Caco-2 (cell line): ENCODE data around the gene BCR. TPM values are rescaled to one million over a fixed set of nuclear protein-coding genes. Genes with fewer than 3 reads are reported as not detected.
"Not testable (repeated sequence)": the region's sequence is repeated elsewhere in the genome, so short reads cannot be mapped to it uniquely, and the experiment has no call there.

Experiments used
- BruUV-seq: library from RNA; stranded (reverse); fragments of 400-500 nt; replicated peaks from 2 replicates; lab custom pipeline; 2021; lab: Mats Ljungman, UMichigan
- CTCF ChIA-PET: fragments of 300-600 bp; sonication (Branson Sonifier 250); formaldehyde crosslinking; loops from one replicate; lab custom pipeline; 2022; ENCODE audit warnings: antibody characterized with exemption; lab: Charles Lee
- POLR2A ChIA-PET: fragments of 300-600 bp; sonication (Branson Sonifier 250); formaldehyde crosslinking; loops from one replicate; lab custom pipeline; 2022; ENCODE audit warnings: antibody characterized with exemption; lab: Charles Lee
- DNase-seq, 2 experiments: peaks; one replicate each; pipeline versions ENCODE4 v3.0.0 to v3.0.0-alpha.2; 2020 to 2022
- H3K27me3 ChIP-seq: replicated peaks from 2 replicates; pipeline ENCODE4 v1.6.0; 2011; ENCODE audit warnings: low read length; ENCODE audit not compliant: control insufficient read depth, insufficient read depth
- H3K36me3 ChIP-seq: 2 replicates; pipeline ENCODE4 v1.5.1; 2011; ENCODE audit warnings: low read length; ENCODE audit not compliant: control insufficient read depth, insufficient read depth
- H3K4me1 ChIP-seq: fragments of 250-450 bp; sonication (Bioruptor Pico); 2 replicates; pipeline ENCODE4 v1.5.1; 2020; ENCODE audit warnings: mild to moderate bottlenecking
- H3K4me3 ChIP-seq: 2 replicates; pipeline ENCODE4 v1.5.1; 2011; ENCODE audit warnings: low read depth, mild to moderate bottlenecking, control low read depth, low read length
- H3K9me3 ChIP-seq: fragments of 250-450 bp; sonication (Bioruptor Pico); 2 replicates; pipeline ENCODE4 v1.5.1; 2020; ENCODE audit warnings: mild to moderate bottlenecking, moderate library complexity
- H3K27ac Mint-ChIP-seq: one replicate; pipeline ENCODE4 v1.8.0; 2022; ENCODE audit warnings: mixed read lengths; ENCODE audit not compliant: unreplicated experiment
- H3K27me3 Mint-ChIP-seq: one replicate; pipeline ENCODE4 v1.8.0; 2022; ENCODE audit warnings: mixed read lengths; ENCODE audit not compliant: insufficient read depth, unreplicated experiment
- H3K36me3 Mint-ChIP-seq: one replicate; pipeline ENCODE4 v1.8.0; 2022; ENCODE audit warnings: mild to moderate bottlenecking, mixed read lengths; ENCODE audit not compliant: insufficient read depth, unreplicated experiment
- H3K4me1 Mint-ChIP-seq: one replicate; pipeline ENCODE4 v1.8.0; 2022; ENCODE audit warnings: low read depth, mixed read lengths; ENCODE audit not compliant: unreplicated experiment
- H3K4me3 Mint-ChIP-seq: one replicate; pipeline ENCODE4 v1.8.0; 2022; ENCODE audit warnings: mild to moderate bottlenecking, moderate library complexity, mixed read lengths; ENCODE audit not compliant: unreplicated experiment
- H3K9me3 Mint-ChIP-seq: one replicate; pipeline ENCODE4 v1.8.0; 2022; ENCODE audit warnings: mixed read lengths; ENCODE audit not compliant: unreplicated experiment
- CTCF ChIP-seq, 2 experiments: fragments of 200-600 bp in 1 of 2; IDR thresholded peaks; 1 replicate in 1 of 2; 2 replicates in 1 of 2; pipeline versions ENCODE4 v1.5.1 to v1.8.0; 2011 to 2022; ENCODE audit warnings: antibody characterized with exemption in 1 of 2, control low read depth in 1 of 2, inconsistent platforms in 1 of 2, low read depth in 1 of 2, low read length in 1 of 2, mild to moderate bottlenecking in 1 of 2, moderate library complexity in 1 of 2; ENCODE audit not compliant: insufficient read depth in 1 of 2, severe bottlenecking in 1 of 2, unreplicated experiment in 1 of 2
- intact Hi-C: fragments of 100-400 bp; cut with micrococcal nuclease; formaldehyde crosslinking; loops from one replicate; pipeline ENCODE4 v1.10.0; 2022; ENCODE audit not compliant: unreplicated experiment
- total RNA-seq: library from RNA; stranded (reverse); gene quantifications from 2 replicates; pipeline ENCODE4 v1.2.3, GENCODE V29; 2022

BCR gene
- total RNA-seq, 1 experiment from 2014 or later, result 87.4 TPM

DNA sequence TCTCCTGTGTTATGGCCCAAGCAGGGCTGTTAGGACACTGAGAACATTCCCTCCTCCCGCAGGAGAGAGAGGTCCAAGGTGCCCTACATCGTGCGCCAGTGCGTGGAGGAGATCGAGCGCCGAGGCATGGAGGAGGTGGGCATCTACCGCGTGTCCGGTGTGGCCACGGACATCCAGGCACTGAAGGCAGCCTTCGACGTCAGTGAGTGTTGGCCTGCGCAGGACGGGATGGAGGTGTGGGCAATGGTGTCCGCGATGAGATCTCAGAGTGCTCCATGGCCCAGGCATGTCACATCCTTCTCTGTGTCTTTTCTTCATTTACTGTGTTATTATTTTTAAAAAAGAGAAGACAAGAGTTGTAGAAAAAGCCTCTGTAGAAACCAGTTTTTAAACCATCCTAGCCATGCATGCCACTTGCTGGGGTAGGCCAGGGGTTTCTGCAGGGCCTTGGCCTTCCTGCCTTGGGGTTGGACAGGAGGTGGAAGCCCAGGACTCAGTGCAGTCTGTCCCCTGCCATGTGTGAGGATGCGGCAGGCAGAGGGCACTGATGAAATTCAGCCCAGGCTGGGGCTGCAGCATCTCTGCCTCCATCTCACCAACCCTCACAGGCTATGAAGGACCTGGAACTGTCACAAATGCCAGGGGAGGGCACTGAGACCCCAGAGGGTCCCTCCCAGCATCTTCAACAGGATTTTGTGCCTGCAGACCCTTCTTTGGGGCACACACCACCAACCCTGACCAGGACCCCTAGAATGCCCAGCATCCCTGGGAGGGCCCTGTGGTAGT, 131.5 kb downstream of the BCR start:
- H3K36me3 Mint-ChIP-seq, result peaks cover 11% of the 10 kb centered on the region
- DNase-seq, intact Hi-C loops, H3K9me3 ChIP-seq, H3K9me3 Mint-ChIP-seq, H3K36me3 ChIP-seq, BruUV-seq, H3K4me1 ChIP-seq, H3K27me3 ChIP-seq, CTCF ChIA-PET, H3K4me3 Mint-ChIP-seq, H3K27me3 Mint-ChIP-seq, POLR2A ChIA-PET, H3K27ac Mint-ChIP-seq, H3K4me1 Mint-ChIP-seq, H3K4me3 ChIP-seq: not testable (repeated sequence)

DNA sequence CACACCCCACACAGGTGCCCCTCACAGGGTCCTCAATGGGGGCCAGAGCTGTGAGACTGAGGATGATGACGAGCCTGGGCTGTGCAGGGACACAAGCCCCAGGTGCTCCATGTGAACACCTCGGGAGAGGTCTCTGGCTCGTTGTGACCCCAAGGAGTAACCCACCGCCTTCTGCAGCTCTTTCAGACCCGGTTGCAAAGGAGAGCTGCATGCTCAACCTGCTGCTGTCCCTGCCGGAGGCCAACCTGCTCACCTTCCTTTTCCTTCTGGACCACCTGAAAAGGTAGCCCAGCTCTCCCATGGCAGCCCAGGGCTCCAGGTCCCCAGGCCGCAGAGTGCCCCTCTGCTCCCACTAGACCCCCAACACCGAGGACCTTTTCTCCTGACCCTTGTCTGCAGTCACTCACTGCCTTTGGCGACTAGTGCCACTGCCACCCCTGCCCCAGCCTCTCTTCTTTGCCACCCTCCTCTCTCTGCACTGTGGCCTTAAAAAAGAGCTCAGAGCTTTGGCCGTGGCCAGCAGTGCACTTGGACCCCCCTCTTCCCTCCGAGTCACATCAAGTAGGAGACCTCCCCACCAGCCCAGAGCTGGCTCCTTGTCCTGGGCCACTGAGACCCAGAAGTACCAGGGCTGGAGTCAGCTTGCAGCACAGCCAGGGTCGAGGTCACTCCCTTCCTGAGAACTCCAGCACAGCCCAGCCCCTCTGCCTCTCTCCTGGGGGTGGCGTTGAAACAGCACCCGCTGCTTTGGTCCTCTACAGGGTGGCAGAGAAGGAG, 133.7 kb downstream of the BCR start:
- DNase-seq, result no peak
- Histone ChIP-seq H3K27me3 (no peaks in the 10 kb centered on the region), H3K36me3 (no peaks in the 10 kb centered on the region; the same call in 1 of the 2 replicates), H3K9me3 (no peaks in the 10 kb centered on the region), H3K4me3 (no peak overlapping the region), H3K4me1 (no peaks in the 10 kb centered on the region)
- no peaks in the 10 kb centered on the region for H3K9me3 Mint-ChIP-seq
- no peaks in the 10 kb centered on the region for H3K27me3 Mint-ChIP-seq
- H3K4me3 Mint-ChIP-seq, result no peak overlapping the region
- no peak for TF ChIP-seq CTCF (IDR thresholded peaks at IDR 0.05; ENCODE audit: insufficient read depth in 1 of 2, low read depth in 1 of 2, low read length in 1 of 2, severe bottlenecking in 1 of 2, unreplicated experiment in 1 of 2)
- CTCF ChIA-PET, result interaction anchor here (0.7 to 0.9 kb wide), 3 partner anchors 69 to 72 kb away, joined by 3 to 5 read pairs (median 3); no protein-coding TSS in a partner anchor
- intact Hi-C loops, result loop anchor here (2.0 kb wide), 1 partner anchor 73 kb away; no protein-coding TSS in a partner anchor
- H3K36me3 Mint-ChIP-seq, result peaks cover 11% of the 10 kb centered on the region
- no TSS peak for BruUV-seq
- H3K27ac Mint-ChIP-seq, result no peak overlapping the region
- POLR2A ChIA-PET, result no interaction called here
- no peaks in the 10 kb centered on the region for H3K4me1 Mint-ChIP-seq

GRCh38 chr22:23315341-23315917, 135.1 kb downstream of the BCR start:
- H3K4me3 ChIP-seq, result no peak overlapping the region
- no peaks in the 10 kb centered on the region for H3K27me3 Mint-ChIP-seq
- H3K4me1 ChIP-seq, result no peaks in the 10 kb centered on the region
- BruUV-seq, result no TSS peak
- intact Hi-C loops, result loop anchor here (2.0 kb wide), 1 partner anchor 71 kb away; no protein-coding TSS in a partner anchor
- TF ChIP-seq CTCF (IDR thresholded peaks at IDR 0.05; ENCODE audit: insufficient read depth in 1 of 2, low read depth in 1 of 2, low read length in 1 of 2, severe bottlenecking in 1 of 2, unreplicated experiment in 1 of 2), result peak; percentile 17 to 56
- no peaks in the 10 kb centered on the region for H3K4me1 Mint-ChIP-seq
- peaks cover 11% of the 10 kb centered on the region for H3K36me3 Mint-ChIP-seq
- no peak overlapping the region for H3K4me3 Mint-ChIP-seq
- H3K27me3 ChIP-seq, result no peaks in the 10 kb centered on the region
- H3K27ac Mint-ChIP-seq, result no peak overlapping the region
- no peaks in the 10 kb centered on the region for H3K9me3 ChIP-seq
- CTCF ChIA-PET, result interaction anchor here (1.5 kb wide), 1 partner anchor 70 kb away, joined by 3 read pairs; no protein-coding TSS in a partner anchor
- H3K36me3 ChIP-seq, result no peaks in the 10 kb centered on the region; the same call in 1 of the 2 replicates
- POLR2A ChIA-PET, result no interaction called here
- no peaks in the 10 kb centered on the region for H3K9me3 Mint-ChIP-seq
- DNase-seq, result peak; percentile 55 to 77

GRCh38 chr22:23316596-23316995, 136.3 kb downstream of the BCR start:
- not testable (repeated sequence) for H3K9me3 Mint-ChIP-seq, H3K27ac Mint-ChIP-seq

DNA sequence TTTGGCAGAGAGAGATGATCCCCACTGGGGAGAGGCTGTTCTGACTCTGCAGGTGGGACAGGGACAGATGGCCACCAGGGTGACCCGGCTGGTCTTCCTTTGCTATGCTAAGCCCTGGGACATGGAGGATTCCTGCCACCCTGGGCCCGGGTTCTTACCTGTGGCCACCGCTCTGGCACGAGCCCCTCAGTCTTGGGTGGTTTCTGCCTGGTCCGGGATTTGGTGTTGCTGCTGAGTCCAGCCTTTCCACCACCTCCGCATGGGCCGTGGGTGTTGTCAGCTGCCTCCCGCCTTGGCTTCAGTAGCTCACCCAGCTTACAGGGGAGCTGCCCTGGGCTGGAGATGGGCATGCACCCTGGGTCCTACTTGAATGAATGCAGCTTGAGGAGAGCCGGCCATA, 138.0 kb downstream of the BCR start:
- H3K36me3 ChIP-seq, H3K9me3 Mint-ChIP-seq, DNase-seq, BruUV-seq, H3K4me3 ChIP-seq, CTCF ChIA-PET, H3K4me3 Mint-ChIP-seq, H3K27me3 Mint-ChIP-seq, H3K9me3 ChIP-seq, H3K4me1 ChIP-seq, H3K4me1 Mint-ChIP-seq, H3K27ac Mint-ChIP-seq, H3K27me3 ChIP-seq, POLR2A ChIA-PET, intact Hi-C loops: not testable (repeated sequence)
- peaks cover 20% of the 10 kb centered on the region for H3K36me3 Mint-ChIP-seq

More at GRCh38 chr22:23316596-23316995, 136.3 kb downstream of the BCR start:
- H3K9me3 ChIP-seq, POLR2A ChIA-PET, H3K4me3 Mint-ChIP-seq, H3K4me3 ChIP-seq, H3K27me3 ChIP-seq, H3K27me3 Mint-ChIP-seq, H3K4me1 ChIP-seq, H3K36me3 ChIP-seq, H3K4me1 Mint-ChIP-seq, DNase-seq, intact Hi-C loops, BruUV-seq: not testable (repeated sequence)
- H3K36me3 Mint-ChIP-seq, result peaks cover 11% of the 10 kb centered on the region
- CTCF ChIA-PET, result interaction anchor here (1.5 kb wide), 1 partner anchor 69 kb away, joined by 3 read pairs; no protein-coding TSS in a partner anchor
